Smooth muscle cell (in vitro differentiated cells): ENCODE data around the gene SSTR4. TPM values are rescaled to one million over a fixed set of nuclear protein-coding genes. Genes with fewer than 3 reads are reported as not detected.

Experiments
- DNase-seq: peaks from one replicate; lab custom pipeline; 2025; ENCODE audit not compliant: unreplicated experiment; lab: John Stamatoyannopoulos, UW
- H2AFZ ChIP-seq: fragments of 200-600 bp; sonication (generic); 2 replicates; pipeline ENCODE4 v1.6.0; 2016; ENCODE audit warnings: antibody characterized with exemption, low read depth, mild to moderate bottlenecking
- H3F3A ChIP-seq: fragments of 200-600 bp; sonication (generic); 2 replicates; pipeline ENCODE4 v1.6.0; 2017; ENCODE audit warnings: antibody characterized with exemption, low read depth
- H3K27ac ChIP-seq: fragments of 200-600 bp; sonication (generic); 2 replicates; pipeline ENCODE4 v1.5.1; 2016; ENCODE audit warnings: low read depth, mild to moderate bottlenecking
- H3K27me3 ChIP-seq: fragments of 200-600 bp; sonication (generic); 2 replicates; pipeline ENCODE4 v1.6.1; 2016; ENCODE audit warnings: low read depth, mild to moderate bottlenecking
- H3K36me3 ChIP-seq: fragments of 200-600 bp; sonication (generic); 2 replicates; pipeline ENCODE4 v1.5.1; 2016; ENCODE audit warnings: low read depth
- H3K4me1 ChIP-seq: fragments of 200-600 bp; sonication (generic); 2 replicates; pipeline ENCODE4 v1.5.1; 2016; ENCODE audit warnings: low read depth
- H3K4me2 ChIP-seq: fragments of 200-600 bp; sonication (generic); 2 replicates; pipeline ENCODE4 v1.6.0; 2016; ENCODE audit warnings: mild to moderate bottlenecking
- H3K4me3 ChIP-seq: fragments of 200-600 bp; sonication (generic); 2 replicates; pipeline ENCODE4 v1.5.1; 2016; ENCODE audit warnings: mild to moderate bottlenecking
- H3K79me2 ChIP-seq: fragments of 200-600 bp; sonication (generic); 2 replicates; pipeline ENCODE4 v1.6.0; 2016; ENCODE audit warnings: low read depth, mild to moderate bottlenecking
- H3K9ac ChIP-seq: fragments of 200-600 bp; sonication (generic); 2 replicates; pipeline ENCODE4 v1.6.0; 2016; ENCODE audit warnings: low read depth
- H3K9me3 ChIP-seq: fragments of 200-600 bp; sonication (generic); replicated peaks from 2 replicates; pipeline ENCODE4 v1.5.1; 2016; ENCODE audit warnings: low read depth
- H4K20me1 ChIP-seq: fragments of 200-600 bp; sonication (generic); 2 replicates; pipeline ENCODE4 v1.6.0; 2016; ENCODE audit warnings: low read depth
- CTCF ChIP-seq: fragments of 200-600 bp; sonication (generic); IDR thresholded peaks from 2 replicates; pipeline ENCODE4 v1.5.1; 2017; ENCODE audit warnings: borderline replicate concordance, mild to moderate bottlenecking, antibody characterized with exemption; ENCODE audit not compliant: insufficient read depth, poor library complexity, severe bottlenecking
- WGBS: methylation state at CpG from one replicate; pipeline ENCODE4 v1.1.7; 2016; ENCODE audit warnings: low lambda C conversion rate; 5-methylcytosine and 5-hydroxymethylcytosine counted together
- polyA plus RNA-seq: library from polyadenylated mRNA; unstranded; fragments of >200 nt; fragmentation: Nextera tagmentation; extraction: Ambion mirVana; gene quantifications from 2 replicates; pipeline ENCODE4 v1.2.1, GENCODE V29; 2016
- total RNA-seq: library from RNA; depleted of rRNA; stranded (reverse); fragments of >200 nt; gene quantifications from 2 replicates; pipeline ENCODE4 v1.2.3, GENCODE V29; 2014

Gene SSTR4
- total and polyA plus RNA-seq, 2 experiments from 2014 or later = not detected

DNA sequence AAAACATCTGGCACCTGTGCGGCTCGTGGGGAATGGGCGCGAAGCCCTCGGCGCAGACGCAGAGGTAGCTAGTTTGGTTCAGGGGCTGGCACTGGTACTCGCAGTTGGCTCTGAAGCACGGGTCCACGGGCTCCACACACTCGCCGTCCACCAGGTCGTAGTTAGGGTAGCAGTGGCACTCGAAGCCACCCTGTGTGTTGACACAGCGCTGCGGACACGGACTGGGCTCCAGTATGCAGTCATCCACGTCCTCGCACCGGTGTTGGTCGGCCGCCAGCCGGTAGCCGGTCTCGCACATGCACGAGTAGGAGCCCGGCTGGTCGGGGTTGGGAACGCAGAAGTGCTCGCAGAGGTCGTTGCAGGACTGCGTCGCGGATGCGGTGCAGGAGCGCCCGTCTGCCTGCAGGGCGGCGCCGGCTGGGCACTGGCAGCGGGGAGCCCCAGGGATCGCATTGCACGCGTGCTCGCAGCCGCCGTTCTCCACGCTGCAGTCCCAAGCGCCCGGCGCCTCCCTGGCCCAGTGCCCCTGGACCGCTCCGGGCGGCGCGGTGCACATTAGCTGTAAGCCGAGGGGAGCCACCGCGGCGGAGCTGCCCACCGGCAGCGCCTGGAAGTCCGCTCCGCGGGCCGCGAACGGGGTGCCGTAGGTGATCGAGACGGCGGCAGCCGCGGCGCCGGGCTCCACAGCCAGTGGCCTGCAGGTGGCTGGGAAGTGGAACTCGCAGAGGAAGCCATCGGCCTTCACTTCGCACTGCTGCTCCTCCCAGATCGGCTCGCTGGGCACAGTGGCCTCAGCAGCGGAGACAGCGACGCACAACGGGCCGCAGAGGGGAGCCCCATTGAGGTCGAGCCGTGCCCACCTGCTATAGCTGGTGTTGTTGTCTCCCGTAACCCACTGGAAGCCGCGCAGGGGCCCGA, 13.4 kb downstream of the SSTR4 start:
- TF ChIP-seq CTCF = peak; percentile 29
- no peak overlapping the region for H3K9ac ChIP-seq
- H3K27ac ChIP-seq = no peak overlapping the region
- no peak for DNase-seq
- peaks cover 17% of the 10 kb centered on the region for H3K4me1 ChIP-seq
- no peaks in the 10 kb centered on the region for H3K9me3 ChIP-seq
- H3F3A ChIP-seq = no peaks in the 10 kb centered on the region
- H3K4me3 ChIP-seq = peak overlapping the region; percentile 55
- no peaks in the 10 kb centered on the region for H3K79me2 ChIP-seq
- H3K4me2 ChIP-seq = peak overlapping the region; percentile 88
- H2AFZ ChIP-seq = peak overlapping the region; percentile 59
- H3K27me3 ChIP-seq = peaks cover 32% of the 10 kb centered on the region
- 9% methylated on average over 87 of the region's 92 CpGs for WGBS
- no peaks in the 10 kb centered on the region for H3K36me3 ChIP-seq
- no peaks in the 10 kb centered on the region for H4K20me1 ChIP-seq

DNA sequence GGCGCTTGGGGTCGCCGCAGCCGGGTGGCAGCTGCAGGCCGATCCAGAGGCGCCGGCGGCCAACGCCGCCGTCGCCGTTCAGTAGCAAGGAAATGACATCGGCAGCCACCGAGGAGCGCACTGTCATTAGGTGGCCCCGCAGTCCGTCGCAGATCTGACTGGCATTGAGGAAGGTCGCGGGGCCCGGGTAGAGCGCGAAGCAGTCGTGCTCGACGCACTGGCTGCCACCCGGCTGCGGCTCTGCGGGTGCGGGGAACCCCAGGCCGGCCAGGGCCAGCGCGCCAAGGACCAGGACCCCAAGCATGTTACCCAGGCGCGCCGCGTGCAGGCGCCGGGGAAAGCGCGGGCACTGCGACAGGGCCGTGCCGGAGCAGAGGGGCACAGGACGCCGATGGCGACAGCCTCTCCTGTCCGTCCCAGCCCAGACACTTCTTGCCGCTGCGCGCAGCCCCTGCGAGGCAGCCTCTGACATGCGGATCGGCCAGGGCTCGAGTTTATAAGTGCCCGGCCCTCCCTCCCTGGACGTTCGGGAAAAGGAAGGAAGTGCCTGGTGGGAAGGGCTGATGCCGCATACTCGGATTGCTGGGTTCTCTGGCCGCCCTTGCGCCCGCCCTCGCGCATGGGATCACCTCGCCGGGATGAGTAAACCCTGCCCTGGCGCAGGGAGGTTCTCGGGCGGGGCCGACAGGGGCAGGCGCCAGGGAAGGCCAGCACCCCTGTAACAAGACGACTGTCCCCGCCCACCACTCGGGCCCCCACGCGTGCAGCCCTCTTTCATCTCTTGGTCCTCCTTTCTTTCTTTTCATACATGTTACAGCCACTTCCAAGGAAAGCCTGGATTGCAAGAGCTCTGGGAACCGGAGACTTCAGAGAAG, 14.3 kb downstream of the SSTR4 start, which contains the start of gene THBD:
Gene THBD, minus strand, starts transcription at position 472 of the 875 bp plus-strand sequence. Its CDS starts 168 bp downstream, at position 304.
- H4K20me1 ChIP-seq = no peaks in the 10 kb centered on the region
- no peaks in the 10 kb centered on the region for H3K9me3 ChIP-seq
- H3K79me2 ChIP-seq = no peaks in the 10 kb centered on the region
- H3F3A ChIP-seq = no peaks in the 10 kb centered on the region
- no peak within 1 kb of the TSS for H3K27ac ChIP-seq
- H3K9ac ChIP-seq = no peak within 1 kb of the TSS
- H2AFZ ChIP-seq = peak within 1 kb of the TSS; percentile 59
- peak within 1 kb of the TSS; percentile 55 for H3K4me3 ChIP-seq
- under 1% methylated on average over 79 of the region's 79 CpGs for WGBS
- peaks cover 17% of the 10 kb centered on the region for H3K4me1 ChIP-seq
- H3K27me3 ChIP-seq = peaks cover 37% of the 10 kb centered on the region
- TF ChIP-seq CTCF = no peak
- H3K36me3 ChIP-seq = no peaks in the 10 kb centered on the region
- peak; percentile 20 for DNase-seq
- H3K4me2 ChIP-seq = peak within 1 kb of the TSS; percentile 88

DNA sequence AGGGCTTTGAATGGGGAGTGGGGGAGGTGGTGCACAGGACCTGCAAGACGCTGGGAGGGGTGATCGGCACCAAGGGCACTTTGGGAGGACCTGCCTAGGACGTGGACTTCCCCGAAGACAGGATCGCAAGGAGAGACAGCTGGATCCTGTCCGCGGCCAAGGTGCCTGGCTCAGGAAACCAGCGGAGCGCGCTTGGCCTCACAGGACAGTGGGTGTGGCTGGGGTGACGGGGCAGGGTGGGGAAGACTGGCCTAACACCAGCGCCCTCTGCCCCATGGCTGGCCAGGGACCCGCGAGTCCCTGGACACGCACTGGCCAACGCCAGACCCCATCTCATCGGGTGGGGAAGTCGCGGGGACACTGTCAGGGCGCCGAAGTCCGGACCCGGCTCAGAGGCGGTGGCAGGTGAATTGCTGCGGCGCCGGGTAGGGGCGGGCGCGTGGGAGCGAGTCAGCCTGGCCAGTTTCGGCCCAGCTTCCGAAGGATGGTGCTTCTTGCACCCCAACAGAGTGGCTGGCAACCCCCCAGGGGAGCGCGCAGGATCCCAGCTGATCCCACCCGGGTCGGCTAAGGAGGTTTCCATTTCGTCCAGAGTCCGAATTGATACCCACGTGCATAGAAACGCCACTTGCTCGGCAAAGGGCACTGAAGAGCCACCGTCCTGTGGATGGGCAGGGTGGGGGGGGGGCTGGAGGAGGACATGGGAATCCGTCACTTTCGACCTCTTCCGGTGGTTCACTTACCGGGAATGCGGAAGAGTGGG, 15.1 kb downstream of the SSTR4 start:
- Histone ChIP-seq H3K79me2 (no peaks in the 10 kb centered on the region), H3K27me3 (peaks cover 37% of the 10 kb centered on the region), H3K27ac (no peak overlapping the region), H3K4me1 (peaks cover 17% of the 10 kb centered on the region), H4K20me1 (no peaks in the 10 kb centered on the region), H2AFZ (peak overlapping the region; percentile 59), H3K4me2 (peak overlapping the region; percentile 88), H3K36me3 (no peaks in the 10 kb centered on the region), H3K4me3 (peak overlapping the region; percentile 55), H3K9ac (no peak overlapping the region), H3K9me3 (no peaks in the 10 kb centered on the region), H3F3A (no peaks in the 10 kb centered on the region)
- TF ChIP-seq CTCF = no peak
- DNase-seq = no peak
- WGBS = 2% methylated on average over 47 of the region's 48 CpGs
